Peyer's patch (tissue), 4 donors: ENCODE data around the gene NDUFS8.

Experiments used
- POLR2A ChIP-seq, 2 donors: fragments of 450-650 bp; IDR thresholded peaks; one replicate each; pipeline ENCODE4 v1.5.1; 2017; ENCODE audit warnings: antibody characterized with exemption in 2 of 2, mild to moderate bottlenecking in 2 of 2, moderate library complexity in 2 of 2
- TF ChIP-seq, protein P1 (sequence below), 6 experiments: fragments of 450-650 bp in 4 of 6; fragments of 200-600 bp in 2 of 6; sonication (generic) in 1 of 6; IDR thresholded peaks; one replicate each; pipeline ENCODE4 v1.5.1; 2017 to 2019; ENCODE audit warnings: antibody characterized with exemption in 6 of 6, mild to moderate bottlenecking in 3 of 6, moderate library complexity in 1 of 6

DNA sequence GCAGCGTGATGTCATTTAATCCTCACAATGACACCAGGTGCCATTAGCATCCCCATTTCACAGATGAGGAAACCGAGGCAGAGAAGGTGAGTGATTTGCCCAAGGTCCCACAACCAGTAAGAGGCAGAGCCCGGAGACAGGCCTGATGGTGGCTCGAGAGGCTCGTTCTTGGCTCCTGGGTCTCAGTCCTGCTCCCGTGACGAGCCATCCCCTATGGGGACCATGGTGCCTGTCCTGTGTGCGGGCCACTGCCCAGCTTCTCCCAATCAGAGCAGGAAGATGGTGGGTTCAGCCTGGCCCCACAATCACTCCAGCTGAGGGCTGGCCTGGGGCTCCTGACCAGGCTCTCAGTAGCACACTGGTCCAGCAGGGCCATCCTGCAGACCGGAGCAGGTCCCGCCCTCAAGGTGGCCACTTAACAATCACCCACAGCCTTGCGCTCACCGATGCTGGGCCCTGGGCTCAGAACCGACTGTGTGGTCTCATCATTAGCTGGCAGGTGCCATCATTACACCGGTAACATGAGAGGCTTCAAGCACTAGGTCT is 16.8 kb upstream of the NDUFS8 start:
- TF ChIP-seq, protein P1, sequence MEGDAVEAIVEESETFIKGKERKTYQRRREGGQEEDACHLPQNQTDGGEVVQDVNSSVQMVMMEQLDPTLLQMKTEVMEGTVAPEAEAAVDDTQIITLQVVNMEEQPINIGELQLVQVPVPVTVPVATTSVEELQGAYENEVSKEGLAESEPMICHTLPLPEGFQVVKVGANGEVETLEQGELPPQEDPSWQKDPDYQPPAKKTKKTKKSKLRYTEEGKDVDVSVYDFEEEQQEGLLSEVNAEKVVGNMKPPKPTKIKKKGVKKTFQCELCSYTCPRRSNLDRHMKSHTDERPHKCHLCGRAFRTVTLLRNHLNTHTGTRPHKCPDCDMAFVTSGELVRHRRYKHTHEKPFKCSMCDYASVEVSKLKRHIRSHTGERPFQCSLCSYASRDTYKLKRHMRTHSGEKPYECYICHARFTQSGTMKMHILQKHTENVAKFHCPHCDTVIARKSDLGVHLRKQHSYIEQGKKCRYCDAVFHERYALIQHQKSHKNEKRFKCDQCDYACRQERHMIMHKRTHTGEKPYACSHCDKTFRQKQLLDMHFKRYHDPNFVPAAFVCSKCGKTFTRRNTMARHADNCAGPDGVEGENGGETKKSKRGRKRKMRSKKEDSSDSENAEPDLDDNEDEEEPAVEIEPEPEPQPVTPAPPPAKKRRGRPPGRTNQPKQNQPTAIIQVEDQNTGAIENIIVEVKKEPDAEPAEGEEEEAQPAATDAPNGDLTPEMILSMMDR (IDR thresholded peaks at IDR 0.05): no peak
- no peak for TF ChIP-seq POLR2A (IDR thresholded peaks at IDR 0.05)
